ENCODE measurements around the gene HBE1.

The HBE1 gene

DNA sequence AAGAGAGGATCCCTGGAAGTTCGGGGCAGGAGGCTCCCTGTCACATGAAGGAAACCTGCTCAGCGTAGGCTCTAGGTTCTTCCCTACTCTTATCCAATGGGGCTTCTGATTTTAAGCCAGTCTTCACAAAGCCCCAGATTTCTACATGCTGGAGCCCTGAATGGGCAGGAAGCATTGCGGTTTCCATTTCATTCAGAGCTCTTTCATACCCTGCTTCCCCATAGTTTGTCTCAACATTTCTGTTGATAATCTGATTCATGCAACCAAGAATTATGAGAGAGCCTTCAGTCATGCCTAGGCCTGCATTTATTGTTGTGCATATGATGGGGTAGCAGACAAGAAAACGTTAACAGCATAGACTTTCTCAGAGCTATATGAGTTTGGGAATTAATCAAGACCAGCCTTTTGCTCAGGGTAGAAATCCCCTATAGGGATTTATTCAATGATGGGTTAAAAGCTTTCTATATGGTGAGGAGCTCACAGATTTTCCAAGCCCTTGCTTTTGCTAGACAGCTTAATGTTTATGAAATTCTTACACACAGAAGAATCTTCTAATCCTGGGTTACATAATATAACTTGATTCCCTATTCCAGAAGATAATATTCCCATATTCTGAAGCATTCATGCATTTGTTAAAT is 16.1 kb upstream of the HBE1 start:
- DNase-seq (ENCODE audit: low read depth), result no peak
- no peak overlapping the region for H3K4me3 ChIP-seq (ENCODE audit: low read depth, low read length)
- TF ChIP-seq CTCF (IDR thresholded peaks at IDR 0.05; ENCODE audit: insufficient read depth, low read depth, low read length, missing control alignments), result no peak

GRCh38 chr11:5284637-5285036 is 14.9 kb upstream of the HBE1 start:
- no peak for DNase-seq (ENCODE audit: low read depth)

DNA sequence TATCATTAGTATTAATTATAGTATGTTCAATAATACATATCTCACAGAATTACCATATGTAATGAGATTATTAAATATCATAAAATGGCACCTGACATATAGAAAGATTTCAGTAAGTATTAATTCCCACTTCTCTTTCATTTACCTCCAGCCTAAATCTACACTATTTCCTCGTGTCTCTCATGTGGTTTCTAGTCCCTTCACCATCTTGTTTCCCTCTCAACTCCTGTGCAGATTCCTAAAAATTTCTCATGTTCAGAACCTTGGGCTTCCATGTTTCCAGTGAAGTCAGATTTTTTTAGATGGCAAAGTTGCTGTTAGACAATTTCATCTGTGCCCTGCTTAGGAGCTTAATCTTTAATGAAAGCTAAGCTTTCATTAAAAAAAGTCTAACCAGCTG is 14.1 kb upstream of the HBE1 start:
- no peak overlapping the region for H3K4me3 ChIP-seq (ENCODE audit: low read depth, low read length)
- DNase-seq (ENCODE audit: low read depth), result no peak
- TF ChIP-seq CTCF (IDR thresholded peaks at IDR 0.05; ENCODE audit: insufficient read depth, low read depth, low read length, missing control alignments), result no peak

More at GRCh38 chr11:5284637-5285036, 14.9 kb upstream of the HBE1 start:
- TF ChIP-seq CTCF (IDR thresholded peaks at IDR 0.05; ENCODE audit: insufficient read depth, low read depth, low read length, missing control alignments), result no peak
- no peak overlapping the region for H3K4me3 ChIP-seq (ENCODE audit: low read depth, low read length)

DNA sequence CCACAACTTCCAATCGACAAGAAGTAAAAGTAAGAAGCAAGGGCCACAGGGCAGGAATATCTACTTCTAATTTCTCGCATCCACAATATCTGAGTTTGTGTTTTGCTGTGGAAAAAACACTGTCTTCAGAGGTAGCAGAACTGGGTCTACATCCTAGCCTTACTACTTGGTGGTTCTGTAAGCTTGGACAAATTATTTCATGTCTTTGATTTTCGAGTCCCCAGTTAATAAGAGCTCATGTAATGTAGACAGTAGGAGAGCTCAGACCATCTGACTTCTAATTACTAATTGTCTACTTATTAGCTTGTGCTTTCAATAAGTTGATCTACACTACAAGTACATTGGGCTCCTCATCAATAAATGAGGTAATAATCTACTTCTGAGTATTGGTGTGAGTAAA is 13.3 kb upstream of the HBE1 start:
- DNase-seq (ENCODE audit: low read depth), result no peak
- H3K4me3 ChIP-seq (ENCODE audit: low read depth, low read length), result no peak overlapping the region
- no peak for TF ChIP-seq CTCF (IDR thresholded peaks at IDR 0.05; ENCODE audit: insufficient read depth, low read depth, low read length, missing control alignments)

- TF ChIP-seq CTCF (IDR thresholded peaks at IDR 0.05; ENCODE audit: insufficient read depth, low read depth, low read length, missing control alignments), result no peak
- no peak for DNase-seq (ENCODE audit: low read depth)
- H3K4me3 ChIP-seq (ENCODE audit: low read depth, low read length), result no peak overlapping the region
Observed at GRCh38 chr11:5282628-5283027, 12.9 kb upstream of the HBE1 start.

DNA sequence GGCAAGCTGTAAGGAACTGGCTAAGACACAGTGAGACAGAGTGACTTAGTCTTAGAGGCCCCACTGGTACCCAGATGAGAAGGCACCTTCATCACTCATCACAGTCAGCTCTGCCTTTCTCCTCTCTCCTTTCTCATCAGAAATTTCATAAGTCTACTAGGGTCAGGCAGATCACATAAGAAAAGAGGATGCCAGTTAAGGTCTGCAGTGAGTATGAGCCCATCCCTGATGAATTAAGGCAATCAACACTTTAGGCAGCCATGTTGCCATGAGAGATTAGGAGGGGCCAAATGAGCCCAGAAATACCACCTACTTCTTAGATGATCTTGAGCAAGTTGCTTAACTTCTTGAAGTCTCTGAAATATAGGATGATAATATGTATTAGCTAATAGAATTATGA is 11.9 kb upstream of the HBE1 start:
- no peak overlapping the region for H3K4me3 ChIP-seq (ENCODE audit: low read depth, low read length)
- no peak for DNase-seq (ENCODE audit: low read depth)
- no peak for TF ChIP-seq CTCF (IDR thresholded peaks at IDR 0.05; ENCODE audit: insufficient read depth, low read depth, low read length, missing control alignments)

DNA sequence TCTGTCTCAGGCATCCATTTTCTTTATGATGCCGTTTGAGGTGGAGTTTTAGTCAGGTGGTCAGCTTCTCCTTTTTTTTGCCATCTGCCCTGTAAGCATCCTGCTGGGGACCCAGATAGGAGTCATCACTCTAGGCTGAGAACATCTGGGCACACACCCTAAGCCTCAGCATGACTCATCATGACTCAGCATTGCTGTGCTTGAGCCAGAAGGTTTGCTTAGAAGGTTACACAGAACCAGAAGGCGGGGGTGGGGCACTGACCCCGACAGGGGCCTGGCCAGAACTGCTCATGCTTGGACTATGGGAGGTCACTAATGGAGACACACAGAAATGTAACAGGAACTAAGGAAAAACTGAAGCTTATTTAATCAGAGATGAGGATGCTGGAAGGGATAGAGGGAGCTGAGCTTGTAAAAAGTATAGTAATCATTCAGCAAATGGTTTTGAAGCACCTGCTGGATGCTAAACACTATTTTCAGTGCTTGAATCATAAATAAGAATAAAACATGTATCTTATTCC is 10.9 kb upstream of the HBE1 start:
- DNase-seq (ENCODE audit: low read depth), result peak; percentile 79
- no peak overlapping the region for H3K4me3 ChIP-seq (ENCODE audit: low read depth, low read length)
- no peak for TF ChIP-seq CTCF (IDR thresholded peaks at IDR 0.05; ENCODE audit: insufficient read depth, low read depth, low read length, missing control alignments)
